Natural killer cell treated with Interleukin-12 subunit alpha and Interleukin-12 subunit beta and Interleukin-15 and Interleukin-18, amount 100 ng/mL, for 72 hours (primary cell): Measurements from ENCODE around the gene CCDC177. TPM values are rescaled to one million over a fixed set of nuclear protein-coding genes. Genes with fewer than 3 reads are reported as not detected.

Experiments
- ATAC-seq, 2 donors: fragments of 150-1000 bp; cut with Tn5 transposase in 1 of 2; sonication (Bioruptor Pico), chemical (Tn5 transposase) in 1 of 2; 2 replicates each; pipeline ENCODE4 v1.10.0; 2021
- DNase-seq: peaks from one replicate; pipeline ENCODE4 v3.0.0; 2022; ENCODE audit warnings: low spot score
- H3K27ac Mint-ChIP-seq, 2 donors: 1 replicate in 1 of 2; 2 replicates in 1 of 2; pipeline ENCODE4 v1.8.0; 2022; ENCODE audit warnings: mixed read lengths in 2 of 2, mild to moderate bottlenecking in 1 of 2, moderate library complexity in 1 of 2
- H3K27me3 Mint-ChIP-seq, 2 donors: 1 replicate in 1 of 2; 2 replicates in 1 of 2; pipeline ENCODE4 v1.8.0; 2022; ENCODE audit warnings: mixed read lengths in 2 of 2
- H3K36me3 Mint-ChIP-seq: one replicate; pipeline ENCODE4 v1.8.0; 2022; ENCODE audit warnings: mixed read lengths
- H3K4me1 Mint-ChIP-seq, 2 donors: 1 replicate in 1 of 2; 2 replicates in 1 of 2; pipeline ENCODE4 v1.8.0; 2022; ENCODE audit warnings: low read depth in 2 of 2, mixed read lengths in 2 of 2, mild to moderate bottlenecking in 1 of 2
- H3K4me3 Mint-ChIP-seq: one replicate; pipeline ENCODE4 v1.8.0; 2022; ENCODE audit warnings: mixed read lengths
- H3K9me3 Mint-ChIP-seq: 2 replicates; pipeline ENCODE4 v1.8.0; 2022; ENCODE audit warnings: mixed read lengths
- total RNA-seq, 2 donors: library from RNA; stranded (reverse); gene quantifications; one replicate each; pipeline ENCODE4 v1.2.3, GENCODE V29; 2022

Gene CCDC177
- total RNA-seq, 2 donors from 2014 or later = not detected

- DNase-seq (no peak), ATAC-seq (no peak)
- peaks cover 4 to 5% of the 10 kb centered on the region in 2 donors for H3K4me1 Mint-ChIP-seq
- H3K27ac Mint-ChIP-seq = no peak overlapping the region
- H3K27me3 Mint-ChIP-seq = no peaks in the 10 kb centered on the region
- no peak overlapping the region for H3K4me3 Mint-ChIP-seq
- H3K9me3 Mint-ChIP-seq = no peaks in the 10 kb centered on the region
- H3K36me3 Mint-ChIP-seq = no peaks in the 10 kb centered on the region
Measured at GRCh38 chr14:69586404-69586803, 11.7 kb upstream of the CCDC177 start.

- DNase-seq = no peak
- ATAC-seq = no peak
- peak overlapping the region in 1 of 2 donors; percentile 18 for H3K27ac Mint-ChIP-seq
- no peaks in the 10 kb centered on the region for H3K27me3 Mint-ChIP-seq
- peaks cover 4 to 5% of the 10 kb centered on the region in 2 donors for H3K4me1 Mint-ChIP-seq
- no peak overlapping the region for H3K4me3 Mint-ChIP-seq
- no peaks in the 10 kb centered on the region for H3K36me3 Mint-ChIP-seq
- no peaks in the 10 kb centered on the region for H3K9me3 Mint-ChIP-seq
Measured at GRCh38 chr14:69584389-69584788, 9.7 kb upstream of the CCDC177 start.

GRCh38 chr14:69582829-69583228 lies 8.2 kb upstream of the CCDC177 start:
- H3K4me3 Mint-ChIP-seq = no peak overlapping the region

GRCh38 chr14:69582212-69582611 lies 7.5 kb upstream of the CCDC177 start:
- Mint-ChIP-seq H3K4me1 (peaks cover 4 to 5% of the 10 kb centered on the region in 2 donors), H3K36me3 (no peaks in the 10 kb centered on the region), H3K4me3 (no peak overlapping the region), H3K27me3 (no peaks in the 10 kb centered on the region), H3K9me3 (no peaks in the 10 kb centered on the region), H3K27ac (no peak overlapping the region)
- ATAC-seq = no peak
- no peak for DNase-seq

More at GRCh38 chr14:69582829-69583228, 8.2 kb upstream of the CCDC177 start:
- no peak for ATAC-seq
- Mint-ChIP-seq H3K9me3 (no peaks in the 10 kb centered on the region), H3K36me3 (no peaks in the 10 kb centered on the region), H3K4me1 (peaks cover 4 to 5% of the 10 kb centered on the region in 2 donors), H3K27ac (no peak overlapping the region), H3K27me3 (no peaks in the 10 kb centered on the region)
- DNase-seq = no peak

GRCh38 chr14:69581316-69581935 lies 6.8 kb upstream of the CCDC177 start:
- Mint-ChIP-seq H3K9me3 (no peaks in the 10 kb centered on the region), H3K36me3 (no peaks in the 10 kb centered on the region), H3K4me1 (peaks cover 4 to 5% of the 10 kb centered on the region in 2 donors), H3K4me3 (no peak overlapping the region), H3K27ac (no peak overlapping the region), H3K27me3 (peaks cover 4% of the 10 kb centered on the region in 2 donors)
- DNase-seq (no peak), ATAC-seq (no peak)

GRCh38 chr14:69580009-69580577 lies 5.4 kb upstream of the CCDC177 start:
- no peak for DNase-seq
- Mint-ChIP-seq H3K36me3 (no peaks in the 10 kb centered on the region), H3K4me3 (no peak overlapping the region), H3K27ac (no peak overlapping the region), H3K4me1 (peaks cover 4% of the 10 kb centered on the region in 2 donors), H3K27me3 (peaks cover 11 to 17% of the 10 kb centered on the region in 2 donors), H3K9me3 (no peaks in the 10 kb centered on the region)
- peak in 1 of 2 donors; percentile 6 for ATAC-seq

GRCh38 chr14:69579476-69579875 lies 4.8 kb upstream of the CCDC177 start:
- Mint-ChIP-seq H3K9me3 (no peaks in the 10 kb centered on the region), H3K27ac (no peak overlapping the region), H3K36me3 (no peaks in the 10 kb centered on the region), H3K27me3 (peaks cover 14 to 22% of the 10 kb centered on the region in 2 donors), H3K4me3 (no peak overlapping the region), H3K4me1 (peaks cover 3 to 7% of the 10 kb centered on the region in 2 donors)
- no peak for DNase-seq
- no peak for ATAC-seq

GRCh38 chr14:69574954-69575295 lies 254 bp upstream of the CCDC177 start:
- ATAC-seq (no peak), DNase-seq (no peak)
- Mint-ChIP-seq H3K27ac (no peak overlapping the region), H3K4me1 (peaks cover 6 to 7% of the 10 kb centered on the region in 2 donors), H3K9me3 (no peaks in the 10 kb centered on the region), H3K27me3 (peaks cover 31 to 36% of the 10 kb centered on the region in 2 donors), H3K4me3 (peak overlapping the region; percentile 68), H3K36me3 (no peaks in the 10 kb centered on the region)

- Mint-ChIP-seq H3K4me1 (peaks cover 6 to 7% of the 10 kb centered on the region in 2 donors), H3K36me3 (no peaks in the 10 kb centered on the region), H3K4me3 (no peak overlapping the region), H3K27ac (no peak overlapping the region), H3K9me3 (no peaks in the 10 kb centered on the region), H3K27me3 (peaks cover 39 to 47% of the 10 kb centered on the region in 2 donors)
- no peak for DNase-seq
- ATAC-seq = no peak
Measured at GRCh38 chr14:69573831-69574262, 824 bp downstream of the CCDC177 start.

- H3K36me3 Mint-ChIP-seq = no peaks in the 10 kb centered on the region
- H3K27ac Mint-ChIP-seq = no peak overlapping the region
- no peak overlapping the region for H3K4me3 Mint-ChIP-seq
- ATAC-seq = no peak
- H3K4me1 Mint-ChIP-seq = peaks cover 6 to 7% of the 10 kb centered on the region in 2 donors
- H3K27me3 Mint-ChIP-seq = peaks cover 42 to 53% of the 10 kb centered on the region in 2 donors
- no peaks in the 10 kb centered on the region for H3K9me3 Mint-ChIP-seq
- DNase-seq = no peak
Measured at GRCh38 chr14:69573205-69573830, 1.4 kb downstream of the CCDC177 start.

GRCh38 chr14:69572841-69573135 lies 1.9 kb downstream of the CCDC177 start:
- no peak overlapping the region for H3K4me3 Mint-ChIP-seq
- H3K36me3 Mint-ChIP-seq = no peaks in the 10 kb centered on the region
- H3K4me1 Mint-ChIP-seq = peaks cover 6 to 7% of the 10 kb centered on the region in 2 donors
- ATAC-seq = no peak
- peaks cover 48 to 58% of the 10 kb centered on the region in 2 donors for H3K27me3 Mint-ChIP-seq
- H3K27ac Mint-ChIP-seq = no peak overlapping the region
- DNase-seq = no peak
- H3K9me3 Mint-ChIP-seq = no peaks in the 10 kb centered on the region

- H3K9me3 Mint-ChIP-seq = no peaks in the 10 kb centered on the region
- DNase-seq (no peak), ATAC-seq (no peak)
- H3K4me3 Mint-ChIP-seq = no peak overlapping the region
- H3K27ac Mint-ChIP-seq = no peak overlapping the region
- peaks cover 6 to 7% of the 10 kb centered on the region in 2 donors for H3K4me1 Mint-ChIP-seq
- peaks cover 52 to 62% of the 10 kb centered on the region in 2 donors for H3K27me3 Mint-ChIP-seq
- no peaks in the 10 kb centered on the region for H3K36me3 Mint-ChIP-seq
Measured at GRCh38 chr14:69572030-69572840, 2.4 kb downstream of the CCDC177 start.

GRCh38 chr14:69571449-69572029 lies 3.1 kb downstream of the CCDC177 start:
- Mint-ChIP-seq H3K36me3 (no peaks in the 10 kb centered on the region), H3K27ac (no peak overlapping the region), H3K4me1 (peaks cover 6 to 7% of the 10 kb centered on the region in 2 donors), H3K27me3 (peaks cover 53 to 64% of the 10 kb centered on the region in 2 donors), H3K9me3 (no peaks in the 10 kb centered on the region), H3K4me3 (no peak overlapping the region)
- ATAC-seq (no peak), DNase-seq (no peak)
